HG03571 (cell line): ENCODE data around the gene ACVRL1.

ENCODE experiments used
- ATAC-seq: cut with Tn5 transposase; IDR thresholded peaks from one replicate; pipeline ENCODE4 v1.9.1; 2021; ENCODE audit not compliant: unreplicated experiment

Gene ACVRL1

DNA sequence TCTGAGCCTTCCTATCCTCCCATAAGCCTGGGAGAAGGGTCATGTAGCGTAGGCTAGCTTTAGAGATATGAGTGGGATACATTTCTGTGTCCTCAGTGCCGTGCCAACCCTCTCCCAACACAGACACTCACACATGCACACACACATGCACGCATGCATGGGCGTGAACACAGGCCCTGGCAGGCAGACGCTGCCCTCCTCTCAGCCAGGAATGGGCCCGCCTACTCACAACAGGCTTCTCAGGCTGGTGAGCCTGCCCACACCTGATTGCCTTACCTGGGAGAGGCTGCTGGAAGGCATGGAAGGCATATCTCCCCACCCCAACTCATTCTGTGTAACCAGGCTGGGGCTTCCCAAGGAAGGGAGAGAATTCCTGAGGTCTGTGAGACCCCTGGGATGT is 31.4 kb downstream of the ACVRL1 start:
- no peak for ATAC-seq

DNA sequence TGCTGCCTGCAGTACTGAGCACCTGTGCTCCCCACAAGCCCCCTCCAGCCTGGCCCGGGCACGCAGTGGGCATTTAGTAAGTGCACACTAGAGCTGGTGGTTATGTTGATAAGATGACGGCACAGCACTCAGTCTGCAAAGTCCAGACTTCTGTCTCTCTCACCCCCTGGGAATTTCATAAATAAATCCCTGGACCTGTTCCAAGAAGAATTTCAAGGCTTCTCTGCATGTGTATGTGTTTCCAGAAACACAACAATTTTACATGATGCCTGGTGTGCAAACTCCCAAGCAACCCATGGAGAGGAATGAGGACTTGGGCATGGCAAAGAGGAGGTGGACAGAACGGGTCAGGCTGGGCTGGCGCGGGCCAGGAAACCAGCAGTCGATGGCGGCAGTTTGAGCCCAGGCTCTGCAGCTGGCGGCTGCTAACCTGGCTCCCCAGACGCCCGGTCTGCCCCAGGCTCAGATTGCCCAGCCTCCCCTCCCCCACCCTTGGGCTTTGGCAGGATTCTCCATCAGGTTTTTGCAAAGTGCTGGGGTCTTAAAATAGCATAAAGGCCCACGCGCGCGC is 33.8 kb downstream of the ACVRL1 start:
- ATAC-seq: no peak

DNA sequence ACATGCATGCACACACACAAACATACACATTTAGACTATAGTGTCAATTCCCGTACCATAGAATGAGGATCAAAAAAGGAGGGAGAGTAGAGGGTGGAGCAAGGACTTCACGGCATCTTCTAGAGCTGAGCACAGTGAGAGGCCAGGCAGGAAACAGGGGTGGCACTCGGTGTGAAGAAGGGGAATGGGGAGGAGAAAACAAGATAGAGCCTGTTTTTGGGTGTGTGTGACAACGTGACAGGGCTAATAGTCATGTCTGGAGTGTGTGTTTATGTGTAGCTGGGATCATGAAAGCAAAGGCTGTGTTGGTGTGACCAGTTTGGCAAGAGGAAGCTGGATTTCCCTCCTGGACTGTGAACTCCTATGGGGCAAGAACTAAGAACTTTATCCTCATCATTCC is 34.3 kb downstream of the ACVRL1 start:
- ATAC-seq: no peak

DNA sequence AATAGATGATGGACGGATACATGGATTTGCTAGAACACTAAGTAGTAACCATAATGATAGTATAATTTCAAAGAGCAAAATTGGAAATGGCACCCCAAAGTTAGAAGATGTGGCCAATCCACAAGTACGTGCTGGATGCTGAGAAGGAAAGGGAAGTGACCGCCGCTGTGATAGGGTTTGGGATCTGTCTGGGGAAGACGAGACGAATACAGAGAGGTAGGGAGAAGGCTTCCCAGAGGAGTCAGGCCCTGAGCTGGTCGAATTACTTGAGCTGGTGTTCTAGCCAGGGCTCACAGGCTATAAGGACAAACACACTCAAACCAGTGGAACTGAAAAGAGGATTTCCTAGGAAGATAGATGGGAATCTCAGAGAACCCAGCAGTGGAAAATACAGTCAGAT is 34.8 kb downstream of the ACVRL1 start:
- ATAC-seq: no peak

DNA sequence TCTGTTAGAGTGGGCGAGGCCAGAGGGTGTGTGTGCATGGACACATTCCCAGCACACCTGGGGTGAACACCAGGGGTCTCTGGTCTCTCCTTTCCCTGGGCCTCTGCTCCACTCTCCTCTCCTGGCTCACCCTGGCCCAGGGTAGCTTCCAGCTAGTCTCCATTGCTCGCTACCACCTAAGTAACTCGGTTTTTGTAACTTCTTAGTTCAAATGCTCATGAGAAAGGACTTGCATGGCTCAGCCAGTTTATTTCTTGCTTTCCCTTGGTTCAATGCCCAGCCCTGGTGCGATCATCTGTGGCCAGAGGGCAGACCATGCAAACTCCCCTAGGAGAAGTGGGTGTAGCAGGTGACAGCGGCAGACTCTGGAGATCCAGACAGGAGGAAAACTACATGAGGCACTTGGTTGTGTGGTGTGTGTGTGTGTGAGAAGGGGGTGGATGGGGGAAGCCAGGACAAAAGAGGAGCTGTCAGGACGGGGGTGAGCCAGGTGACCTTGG is 35.2 kb downstream of the ACVRL1 start:
- ATAC-seq: no peak

DNA sequence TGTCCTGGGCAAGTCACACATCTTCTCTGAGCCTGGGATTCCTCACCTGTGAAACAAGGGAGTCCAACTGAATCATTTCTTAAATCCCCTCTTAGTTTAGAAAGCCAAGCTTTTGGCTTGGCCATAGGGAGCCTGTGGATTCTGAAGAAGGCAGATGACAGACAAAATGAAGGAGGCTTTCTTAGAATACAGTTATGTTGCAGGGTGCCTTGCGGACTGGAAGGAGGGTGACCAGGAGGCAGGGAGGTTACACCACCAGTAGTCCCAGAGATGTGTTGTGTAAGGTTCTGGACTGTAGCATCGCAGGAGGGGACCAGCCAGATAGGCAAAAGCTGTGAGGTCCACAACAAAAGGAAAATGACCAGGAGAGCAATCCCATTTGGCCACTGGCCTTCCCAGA is 36.0 kb downstream of the ACVRL1 start:
- ATAC-seq: no peak

DNA sequence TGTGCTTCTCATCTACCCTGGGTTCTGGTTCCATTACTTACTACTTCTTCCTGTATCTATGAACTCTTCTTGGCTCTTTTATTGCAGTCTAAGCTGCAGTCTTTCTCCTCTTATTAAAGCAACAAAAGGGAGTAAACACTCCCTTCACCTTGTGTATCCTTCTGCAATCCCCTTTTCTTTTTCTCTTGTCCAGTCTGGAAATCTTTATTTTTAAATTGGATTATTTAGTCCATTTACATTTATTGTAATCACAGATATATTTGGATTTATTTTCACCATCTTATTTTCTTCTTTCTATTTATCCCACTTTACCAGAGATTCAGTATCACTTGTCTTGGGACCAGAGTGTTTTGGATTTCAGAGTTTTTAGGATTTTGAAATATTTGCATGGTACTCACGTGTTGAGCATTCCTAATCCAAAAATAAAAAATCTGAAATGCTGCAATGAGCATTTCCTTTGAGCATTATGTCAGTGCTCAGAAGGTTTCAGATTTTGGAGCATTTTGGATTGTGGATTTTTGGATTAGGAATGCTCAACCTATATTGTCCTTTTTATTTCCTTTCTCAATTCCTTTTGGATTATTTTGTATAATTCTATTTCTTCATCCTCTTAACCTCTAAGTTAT is 37.4 kb downstream of the ACVRL1 start:
- no peak for ATAC-seq

DNA sequence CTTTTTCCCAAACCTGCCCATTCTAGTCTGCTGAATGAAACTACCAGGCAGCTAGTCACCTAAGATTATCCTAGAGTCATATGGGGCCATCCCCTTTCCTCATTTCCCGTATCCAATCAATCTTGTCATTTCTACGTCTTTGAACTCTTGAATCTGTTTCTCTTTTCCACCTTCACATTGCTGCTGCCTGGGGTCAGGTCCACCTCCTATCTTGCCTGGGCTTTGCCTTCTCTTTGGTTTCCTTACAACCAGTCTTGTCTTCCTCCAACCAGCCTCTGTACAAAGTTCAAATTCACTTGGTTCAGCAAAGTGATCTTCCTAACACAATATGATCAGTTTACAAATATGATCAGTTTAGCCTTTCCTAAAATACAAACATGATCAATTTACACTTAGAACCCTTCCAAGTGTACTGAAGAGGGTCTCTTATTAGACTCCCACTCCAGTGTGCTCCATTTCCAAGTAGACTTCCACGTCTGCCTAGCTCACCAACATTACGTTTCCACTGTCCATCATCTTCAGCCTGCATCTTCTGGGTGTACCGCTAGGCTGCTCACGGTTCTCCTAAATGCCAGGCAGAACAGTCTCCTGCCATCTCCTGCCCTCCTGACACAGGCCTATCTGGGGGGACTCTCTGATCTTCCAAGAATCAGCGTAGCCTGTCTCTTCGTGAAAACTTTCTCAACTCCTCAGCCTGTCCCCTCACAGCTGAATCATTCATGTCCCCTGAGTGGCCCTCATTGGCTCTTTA is 40.1 kb downstream of the ACVRL1 start:
- no peak for ATAC-seq

DNA sequence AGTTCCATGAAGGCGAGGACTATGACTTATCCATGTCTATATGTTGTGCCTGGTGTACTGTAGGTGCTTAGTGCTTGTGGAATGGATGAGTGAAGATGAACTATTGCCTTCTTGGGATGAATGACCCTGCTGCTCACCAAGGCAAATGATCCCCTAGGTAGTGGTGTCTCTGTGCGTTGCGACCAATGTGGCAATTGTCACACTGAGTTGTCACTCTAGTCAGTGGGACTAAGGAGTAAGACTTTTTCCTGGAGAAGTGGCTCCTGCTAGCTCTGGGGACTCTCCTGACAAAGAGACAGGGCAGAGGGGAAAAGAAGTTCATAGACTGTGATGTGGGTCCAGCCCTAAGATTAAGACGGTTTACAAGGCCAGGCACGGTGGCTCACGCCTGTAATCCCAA is 40.8 kb downstream of the ACVRL1 start:
- ATAC-seq: no peak

DNA sequence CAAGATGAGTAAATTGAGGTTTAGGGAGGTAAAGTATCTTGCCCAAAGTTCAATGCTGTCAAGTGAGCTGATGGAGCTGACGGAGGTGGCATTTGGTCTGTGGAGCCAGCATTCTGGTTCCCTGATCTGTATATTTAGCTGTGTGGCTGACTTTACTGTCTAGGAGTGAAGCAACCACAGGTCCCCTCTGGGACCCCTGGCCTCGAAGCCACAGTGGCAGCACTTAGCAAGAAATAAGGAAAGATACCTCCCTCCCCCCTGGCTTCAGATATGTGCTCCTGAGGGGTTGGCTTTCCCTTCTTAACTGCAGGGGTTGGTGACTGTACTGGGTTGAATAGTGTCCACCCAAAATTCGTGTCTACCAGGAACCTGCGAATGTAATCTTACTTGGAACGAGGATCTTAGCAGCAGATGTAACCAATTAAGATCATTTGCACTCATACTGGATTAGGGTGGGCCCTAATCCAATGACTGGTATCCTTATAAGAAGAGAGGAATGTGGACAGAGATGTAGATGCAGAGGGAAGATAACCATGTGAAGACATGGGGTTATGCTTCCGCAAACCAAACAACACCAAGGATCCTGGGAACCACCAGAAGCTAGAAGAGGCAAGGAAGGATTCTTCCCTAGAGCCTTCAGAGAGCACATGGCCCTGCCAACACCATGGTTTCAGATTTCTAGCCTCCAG is 42.2 kb downstream of the ACVRL1 start:
- no peak for ATAC-seq

DNA sequence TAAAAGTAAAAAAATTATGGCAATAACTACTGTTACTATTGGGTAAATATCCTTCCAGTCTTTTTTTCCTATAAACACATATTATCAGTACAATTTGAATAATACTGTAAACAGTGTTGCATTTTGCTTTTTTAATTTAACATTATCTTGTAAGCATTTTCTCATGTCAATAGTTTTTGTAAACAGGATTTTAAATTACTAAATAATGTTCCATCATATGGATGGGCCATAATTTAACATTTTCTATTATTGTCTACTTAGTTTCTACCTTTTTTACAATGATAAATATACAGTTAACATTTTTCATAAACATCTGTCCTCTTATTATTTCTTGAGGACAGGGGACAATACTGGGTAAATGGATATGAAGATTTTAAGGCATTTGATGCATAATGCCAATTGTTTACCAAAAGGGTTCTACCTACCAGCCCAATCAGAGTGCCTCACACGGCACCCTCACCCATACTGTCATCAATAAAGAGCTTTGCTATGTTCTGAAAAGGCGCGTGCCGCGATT is 43.4 kb downstream of the ACVRL1 start:
- ATAC-seq: no peak

DNA sequence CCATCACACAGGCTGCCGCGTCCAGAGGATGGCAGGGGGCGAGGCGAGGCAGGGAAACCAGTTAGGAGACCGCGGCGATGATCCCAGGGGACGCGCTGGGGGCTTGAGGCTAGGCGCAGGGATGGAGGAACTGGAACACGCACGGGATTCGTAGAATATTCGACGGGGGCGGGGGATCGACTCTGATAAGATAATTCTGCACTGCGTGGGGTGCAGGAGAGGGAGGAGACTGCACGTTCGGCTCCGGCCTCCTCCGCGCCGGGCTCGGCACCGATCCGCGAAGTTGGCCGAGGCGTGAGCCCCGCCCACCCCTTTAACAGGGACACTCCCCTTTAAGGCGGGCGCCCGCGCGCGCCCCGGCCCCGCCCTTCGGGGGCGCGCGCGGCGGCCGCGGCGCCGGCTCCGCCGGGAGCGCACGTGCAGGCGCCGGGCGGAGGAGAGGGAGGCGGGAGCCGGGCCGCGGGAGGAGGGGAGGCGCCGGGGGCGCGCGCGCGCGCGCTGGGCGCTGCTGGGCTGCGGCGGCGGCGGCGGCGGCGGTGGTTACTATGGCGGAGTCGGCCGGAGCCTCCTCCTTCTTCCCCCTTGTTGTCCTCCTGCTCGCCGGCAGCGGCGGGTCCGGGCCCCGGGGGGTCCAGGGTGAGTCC is 44.0 kb downstream of the ACVRL1 start, which contains the start of gene ACVR1B:
TSS of gene ACVR1B (plus strand) at position 501 of the 644 bp plus-strand sequence. CDS start at position 546, 45 bp downstream.
- peak; percentile 88 for ATAC-seq

DNA sequence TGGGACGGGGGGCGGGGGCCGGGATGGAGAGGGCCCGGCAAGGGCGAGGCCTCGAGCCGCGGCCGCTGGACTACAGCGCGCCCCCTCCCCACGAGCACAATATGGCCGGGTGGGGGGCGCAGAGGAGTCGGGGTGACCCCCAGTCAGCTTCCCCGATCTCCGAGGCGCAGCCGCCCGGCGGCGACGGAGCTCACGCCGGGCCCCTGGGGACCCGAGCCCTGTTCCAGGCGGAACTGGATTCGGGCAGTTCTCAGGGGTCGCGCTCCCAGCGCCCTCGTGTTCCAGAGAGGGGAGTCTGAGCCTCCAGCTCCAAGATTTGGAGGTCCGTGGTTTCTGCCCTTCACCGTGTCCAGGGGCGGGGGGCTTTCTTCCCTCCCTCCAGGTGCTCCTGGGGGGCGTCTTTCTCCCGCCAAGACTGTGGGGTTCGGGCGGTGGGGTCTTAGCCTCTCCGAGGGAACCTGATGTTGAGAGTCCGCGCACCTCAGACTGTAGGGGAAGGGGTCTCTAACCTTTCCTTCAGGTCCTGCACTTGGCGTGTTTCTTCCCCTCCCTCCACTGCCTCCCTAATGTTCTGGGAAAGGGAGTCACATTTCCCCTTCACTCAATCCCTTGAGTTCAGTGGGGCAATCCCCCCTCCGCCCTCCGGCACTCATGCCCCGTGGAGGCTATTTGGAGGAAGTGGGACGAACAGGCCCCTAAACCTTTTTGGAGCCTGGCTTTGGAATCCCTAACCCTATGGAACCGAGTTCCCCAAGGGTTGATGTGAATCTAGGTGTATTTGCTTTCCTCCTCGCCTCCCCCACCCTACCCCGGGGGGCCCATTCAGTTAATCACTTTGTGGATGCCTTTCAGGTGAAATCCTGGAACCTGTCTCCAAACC is 44.8 kb downstream of the ACVRL1 start:
- ATAC-seq: no peak

DNA sequence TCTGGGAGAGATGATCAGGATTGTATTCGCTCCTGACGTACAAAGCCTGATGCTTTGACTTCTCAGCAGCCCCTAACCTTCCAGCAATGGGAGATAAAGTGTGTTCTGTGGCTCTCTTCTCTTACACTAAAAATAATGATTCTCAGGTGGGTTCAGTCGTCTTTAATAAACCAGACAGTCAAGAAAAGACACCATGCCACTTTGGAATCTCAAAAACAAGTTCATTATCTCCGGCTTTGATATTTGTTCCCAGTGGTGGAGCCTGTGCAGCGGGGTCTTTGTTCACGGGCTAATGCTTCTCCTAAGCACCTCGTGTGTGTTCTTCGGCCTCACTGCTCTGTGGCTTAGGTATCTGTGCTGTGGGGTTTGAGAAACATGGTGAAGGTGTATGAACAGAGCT is 45.8 kb downstream of the ACVRL1 start:
- no peak for ATAC-seq

DNA sequence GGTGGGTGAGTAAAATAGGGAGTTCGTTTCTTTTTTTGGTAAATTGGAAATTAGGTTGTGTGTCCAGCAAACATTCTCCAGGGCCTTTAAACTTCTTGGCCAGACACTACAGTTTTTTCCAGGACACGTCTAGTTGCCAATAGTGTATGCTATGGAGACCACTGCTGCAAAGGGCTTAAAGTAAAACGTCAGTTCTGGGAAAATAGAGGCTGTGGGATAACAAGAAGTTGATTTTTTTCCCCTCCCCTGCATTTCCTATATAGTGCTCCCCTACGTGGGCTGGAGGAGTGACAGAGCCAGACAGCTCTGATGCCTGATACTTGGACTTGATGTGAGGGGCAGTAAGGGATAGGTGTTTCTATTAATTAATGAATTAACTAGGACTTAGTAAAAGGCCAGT is 46.6 kb downstream of the ACVRL1 start:
- ATAC-seq: no peak

DNA sequence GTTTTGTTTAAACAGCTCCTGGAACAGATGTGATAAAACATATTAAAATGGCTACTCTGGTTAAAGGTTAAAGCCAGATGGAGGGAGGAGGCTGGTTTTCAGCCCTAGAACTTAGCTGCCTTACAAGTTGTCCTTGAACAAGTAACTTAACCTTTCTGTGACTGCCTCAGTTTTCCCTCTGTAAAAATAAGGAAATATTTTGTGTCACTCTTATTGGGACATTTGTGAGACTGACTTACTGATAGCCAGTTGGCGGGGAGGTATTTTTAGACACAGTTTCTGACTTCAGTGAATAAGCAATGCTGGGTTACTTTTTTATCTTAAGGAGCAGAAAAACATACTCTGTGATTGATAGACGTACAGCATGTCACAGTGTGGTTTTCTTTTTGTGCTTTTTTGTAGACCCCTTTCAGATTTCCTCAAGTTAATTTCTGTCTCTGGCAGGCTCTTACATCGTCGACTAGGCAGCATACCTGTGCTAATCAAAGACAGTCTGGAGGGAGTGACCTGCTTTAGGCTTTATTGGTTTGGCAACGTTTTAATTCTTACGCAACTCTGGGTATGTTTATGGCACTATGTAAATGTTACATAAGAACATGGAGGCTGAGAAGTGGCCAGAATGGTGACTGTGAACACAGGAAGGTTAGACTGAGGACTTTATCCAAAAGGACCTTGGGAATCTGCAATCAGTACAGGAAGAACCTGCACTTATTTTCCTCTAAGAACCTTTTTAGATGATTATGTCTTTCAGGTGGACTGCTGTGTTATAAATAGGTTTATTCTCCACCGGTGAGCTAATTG is 47.5 kb downstream of the ACVRL1 start:
- ATAC-seq: no peak

DNA sequence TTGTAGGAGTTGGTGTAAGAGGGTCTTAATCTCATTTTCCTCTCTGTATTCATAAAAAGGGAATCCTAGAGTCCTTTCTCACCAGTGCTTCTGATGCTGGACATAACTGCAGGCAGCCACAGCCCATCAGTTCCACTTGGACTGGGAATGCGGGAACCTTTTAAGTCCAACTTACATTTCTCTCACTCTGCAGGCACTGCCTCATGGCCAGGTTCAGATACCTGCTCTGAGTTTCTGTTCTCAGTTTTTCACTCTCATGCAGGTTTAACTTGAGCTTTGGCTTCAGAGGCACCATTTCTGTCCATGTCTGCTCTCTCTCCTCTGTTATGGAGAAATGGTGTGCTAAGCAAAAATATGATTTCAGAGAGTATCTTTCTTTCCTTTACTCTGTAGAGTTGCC is 48.4 kb downstream of the ACVRL1 start:
- no peak for ATAC-seq

DNA sequence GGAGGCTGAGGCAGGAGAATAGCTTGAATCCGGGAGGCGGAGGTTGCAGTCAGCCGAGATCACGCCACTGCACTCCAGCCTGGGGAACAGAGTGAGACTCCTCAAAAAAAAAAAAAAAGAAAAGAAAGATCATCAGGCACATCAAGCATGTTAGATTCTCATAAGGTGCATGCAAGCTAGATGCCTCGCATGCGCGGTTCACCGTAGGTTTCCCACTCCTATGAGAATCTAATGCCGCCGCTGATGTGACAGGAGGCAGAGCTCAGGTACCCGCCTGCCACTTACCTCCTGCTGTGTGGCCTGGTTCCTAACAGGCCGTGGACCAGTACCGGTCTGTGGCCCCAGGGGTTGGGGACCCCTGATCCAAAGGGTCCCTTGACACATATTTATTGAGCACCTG is 51.2 kb downstream of the ACVRL1 start:
- ATAC-seq: no peak

DNA sequence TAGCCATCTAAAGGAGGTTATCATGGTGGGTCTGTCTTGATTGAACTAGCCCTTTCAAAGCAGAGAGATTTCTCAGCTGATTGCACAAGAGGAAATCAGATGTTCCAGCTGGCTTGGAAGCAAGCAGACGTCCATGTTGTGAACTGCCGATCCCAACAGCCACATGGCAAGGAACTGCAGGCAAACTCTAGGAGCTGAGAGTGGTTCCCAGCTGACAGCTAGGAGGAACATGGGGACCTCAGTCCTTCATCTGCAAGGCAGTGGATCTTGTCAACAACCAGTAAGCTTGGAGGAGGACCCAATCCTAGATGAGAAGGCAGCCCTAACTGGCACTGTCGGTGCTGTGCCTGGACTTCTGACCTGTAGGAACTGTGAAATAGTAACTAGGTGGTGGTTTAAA is 51.9 kb downstream of the ACVRL1 start:
- no peak for ATAC-seq
